Measurements from ENCODE around the gene EXD3.

EXD3 gene

DNA sequence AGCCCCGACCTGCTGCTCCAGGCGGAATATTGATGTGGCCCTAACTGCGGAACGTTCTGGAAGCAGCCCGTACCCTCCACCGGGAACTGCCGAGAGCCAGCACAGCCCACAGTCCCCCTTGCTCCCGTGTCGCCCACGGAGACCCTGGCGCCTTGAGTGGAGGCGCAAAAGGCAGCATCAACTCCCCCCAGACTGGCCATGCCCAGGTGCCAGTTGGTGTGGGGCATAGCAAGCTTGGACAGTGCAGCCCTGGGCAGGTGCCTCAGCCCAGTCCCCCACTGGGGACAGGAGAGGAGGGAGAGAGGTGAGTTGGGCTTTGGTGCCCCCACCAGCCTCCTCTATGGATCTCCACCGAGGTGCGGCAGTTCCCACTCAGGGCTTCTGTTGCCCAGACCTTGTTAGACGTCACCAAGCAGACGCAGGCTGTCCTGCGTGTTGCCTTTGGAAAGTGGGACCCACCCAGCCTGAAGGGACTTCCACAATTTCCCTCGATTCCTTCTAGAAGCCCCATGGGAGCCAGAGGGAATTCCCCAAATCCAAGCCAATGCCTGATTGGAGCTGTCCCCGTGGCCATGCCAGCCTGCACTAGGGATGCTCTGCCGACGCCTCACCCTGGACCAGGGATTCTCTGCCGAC lies 101.1 kb downstream of the EXD3 start:
- H3K4me3 ChIP-seq = no peak overlapping the region
- peaks cover 0 to 23% (median 13%) of the 10 kb centered on the region in 11 experiments; a peak in 16 of 22 replicates for H3K9me3 ChIP-seq (replicated peaks in 1 of 11)
- peak overlapping the region in 10 of 11 experiments; percentile 81 to 99 (median 96); a peak in 18 of 22 replicates for H3K4me2 ChIP-seq
- H3K9ac ChIP-seq = peak overlapping the region in 5 of 11 experiments; percentile 78 to 88 (median 81); a peak in 6 of 22 replicates
- no peak for TF ChIP-seq Cebpa-rat (IDR thresholded peaks at IDR 0.05)
- H3K27ac ChIP-seq = peak overlapping the region in 8 of 11 experiments; percentile 79 to 96 (median 88); a peak in 16 of 22 replicates
- peaks cover 52 to 66% (median 56%) of the 10 kb centered on the region in 10 experiments for H3K4me1 ChIP-seq
- no peaks in the 10 kb centered on the region for H4K20me1 ChIP-seq
- H3K36me3 ChIP-seq = peaks cover 0 to 14% (median 0%) of the 10 kb centered on the region in 11 experiments; a peak in 4 of 22 replicates
- H3K27me3 ChIP-seq = no peaks in the 10 kb centered on the region

DNA sequence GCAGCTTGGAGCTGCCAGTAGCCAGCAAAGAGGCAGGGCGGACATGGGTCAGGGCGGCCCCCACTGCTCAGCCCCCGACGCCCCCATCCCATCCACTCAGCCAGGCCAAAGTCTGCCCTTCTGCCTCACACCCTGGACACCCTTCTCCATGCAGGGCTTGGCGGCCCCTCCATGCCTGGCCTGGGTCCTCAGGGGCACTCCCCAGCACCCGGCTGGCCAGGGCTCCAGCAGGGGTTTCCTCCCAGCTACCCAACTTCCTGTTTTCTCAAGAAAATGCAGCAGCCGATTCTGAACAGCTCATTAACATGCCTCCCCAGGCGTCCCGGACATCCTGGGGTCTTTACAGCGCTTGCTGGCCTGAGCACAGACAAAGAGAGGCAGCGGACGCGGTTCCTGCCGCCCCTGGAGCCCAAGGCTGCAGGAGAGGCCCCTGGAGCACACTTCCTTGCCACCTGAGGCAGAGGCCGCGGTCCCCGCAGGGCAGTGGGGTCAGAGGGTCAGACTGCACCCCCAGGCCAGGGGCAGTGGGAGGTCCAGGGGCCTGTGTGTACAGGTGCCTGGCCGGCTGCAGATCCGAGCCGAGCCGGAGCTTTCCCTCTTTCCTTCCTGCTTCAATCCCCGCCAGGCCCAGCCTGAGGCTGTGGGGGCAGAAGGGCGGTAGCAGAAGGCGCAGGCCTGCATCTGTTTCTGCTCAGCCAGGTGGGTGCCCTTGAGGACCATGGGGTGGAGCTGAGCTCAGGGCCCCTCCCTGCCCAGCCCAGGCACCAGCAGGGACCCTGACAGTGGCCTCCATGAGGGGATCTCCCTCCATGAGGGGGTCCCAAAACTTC lies 102.2 kb downstream of the EXD3 start:
- Histone ChIP-seq H3K4me1 (peaks cover 55 to 63% (median 62%) of the 10 kb centered on the region in 10 experiments), H3K4me3 (peak overlapping the region in 8 of 10 experiments; percentile 28 to 63 (median 53); a peak in 14 of 20 replicates), H3K27me3 (peaks cover 0 to 8% (median 0%) of the 10 kb centered on the region in 11 experiments; a peak in 4 of 22 replicates), H3K9me3 (replicated peaks in 1 of 11) (peaks cover 0 to 20% (median 13%) of the 10 kb centered on the region in 11 experiments; a peak in 16 of 22 replicates), H3K4me2 (peak overlapping the region; percentile 81 to 99 (median 95)), H3K27ac (peak overlapping the region in 10 of 11 experiments; percentile 39 to 96 (median 86); a peak in 20 of 22 replicates), H3K36me3 (peaks cover 0 to 14% (median 0%) of the 10 kb centered on the region in 11 experiments; a peak in 4 of 22 replicates), H3K9ac (peak overlapping the region; percentile 54 to 88 (median 80); a peak in 21 of 22 replicates), H4K20me1 (no peaks in the 10 kb centered on the region)
- TF ChIP-seq Cebpa-rat (IDR thresholded peaks at IDR 0.05) = no peak

DNA sequence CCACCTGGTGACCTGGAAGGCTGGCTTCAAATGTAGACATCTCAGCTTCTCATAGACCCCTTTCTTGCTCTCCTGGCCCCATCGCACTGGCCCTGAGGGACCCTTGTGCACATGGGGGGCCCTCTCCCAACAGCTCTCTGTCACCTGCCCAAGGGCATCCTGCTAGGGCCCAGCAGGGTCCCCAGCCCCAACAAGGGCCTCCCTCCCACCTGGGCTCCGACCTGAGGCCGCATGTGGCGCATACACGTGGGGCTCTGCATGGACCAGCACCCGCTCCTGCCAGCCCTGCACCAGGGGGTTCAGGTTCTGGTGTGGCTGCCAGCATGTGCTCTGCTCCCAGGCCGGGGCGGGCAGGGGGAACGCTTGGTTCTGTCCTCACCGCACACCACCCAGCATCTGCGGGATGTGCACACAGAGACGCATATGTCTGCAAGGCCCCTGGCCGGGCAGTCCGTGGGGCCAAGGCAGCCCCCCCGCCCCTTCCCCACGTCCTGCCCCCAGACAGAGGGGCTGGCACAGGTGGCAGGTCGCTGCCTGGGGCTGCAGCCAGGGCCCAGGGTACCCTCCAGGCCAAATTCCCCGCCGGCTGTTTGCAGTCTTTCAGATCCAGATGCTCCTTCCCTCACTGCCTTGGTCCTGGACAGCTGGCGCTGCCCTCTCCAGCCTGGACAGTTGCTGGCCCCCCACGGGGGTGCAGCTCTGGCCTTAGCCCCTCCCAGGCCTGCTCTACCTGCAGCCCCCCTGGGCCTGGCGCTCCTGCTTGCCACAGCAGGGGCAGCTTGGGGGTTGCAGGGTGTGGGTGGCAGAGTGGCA lies 103.0 kb downstream of the EXD3 start:
- peak overlapping the region in 10 of 11 experiments; percentile 39 to 96 (median 86); a peak in 18 of 22 replicates for H3K27ac ChIP-seq
- peak overlapping the region in 7 of 10 experiments; percentile 28 to 63 (median 53); a peak in 10 of 20 replicates for H3K4me3 ChIP-seq
- H3K4me2 ChIP-seq = peak overlapping the region; percentile 81 to 99 (median 95)
- H4K20me1 ChIP-seq = no peaks in the 10 kb centered on the region
- peaks cover 0 to 8% (median 0%) of the 10 kb centered on the region in 11 experiments; a peak in 3 of 22 replicates for H3K36me3 ChIP-seq
- H3K27me3 ChIP-seq = peaks cover 0 to 8% (median 0%) of the 10 kb centered on the region in 11 experiments; a peak in 4 of 22 replicates
- H3K4me1 ChIP-seq = peaks cover 60 to 71% (median 69%) of the 10 kb centered on the region in 10 experiments
- peaks cover 0 to 20% (median 13%) of the 10 kb centered on the region in 11 experiments; a peak in 16 of 22 replicates for H3K9me3 ChIP-seq (replicated peaks in 1 of 11)
- no peak for TF ChIP-seq Cebpa-rat (IDR thresholded peaks at IDR 0.05)
- H3K9ac ChIP-seq = peak overlapping the region in 9 of 11 experiments; percentile 54 to 88 (median 81); a peak in 19 of 22 replicates

DNA sequence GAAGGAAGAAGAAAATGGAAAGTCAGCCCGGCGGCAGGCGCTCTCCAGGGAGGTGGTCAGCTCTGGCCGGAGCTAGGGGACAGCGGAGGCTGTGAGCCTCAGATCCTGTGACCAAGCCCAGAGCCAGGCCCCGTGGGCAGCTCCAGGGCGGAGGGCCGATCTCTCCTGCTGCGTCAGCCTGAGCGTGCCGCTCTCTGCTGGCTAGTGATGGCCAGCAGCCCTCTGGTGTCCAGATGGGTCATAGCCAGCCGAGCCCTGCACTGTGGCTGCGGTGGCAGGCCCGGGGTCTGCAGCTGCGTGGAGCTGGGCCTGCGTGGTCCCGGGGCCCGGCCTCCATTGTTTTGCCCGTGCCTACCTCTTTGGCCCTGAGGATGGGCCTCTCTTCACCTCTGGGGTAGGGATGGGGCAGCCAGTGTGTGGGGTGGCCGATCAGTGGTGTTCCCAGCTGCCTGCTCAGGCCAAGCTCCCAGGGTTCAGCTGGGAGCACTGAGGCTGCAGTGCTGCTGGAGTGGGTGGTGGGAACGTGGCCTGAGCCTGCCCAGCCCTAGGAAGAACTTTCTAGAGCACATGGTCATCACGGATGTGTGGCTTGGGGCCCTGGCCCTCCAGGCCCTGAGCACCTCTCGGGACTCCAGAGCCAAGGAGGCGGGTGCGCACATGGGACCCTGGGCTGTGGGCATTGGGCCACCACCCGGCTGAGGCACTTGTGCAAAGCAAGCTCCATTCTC lies 103.8 kb downstream of the EXD3 start:
- no peak for TF ChIP-seq Cebpa-rat (IDR thresholded peaks at IDR 0.05)
- Histone ChIP-seq H3K4me3 (no peak overlapping the region), H3K9ac (peak overlapping the region in 9 of 11 experiments; percentile 14 to 85 (median 43); a peak in 11 of 22 replicates), H3K4me2 (peak overlapping the region; percentile 81 to 99 (median 95)), H3K27me3 (peaks cover 0 to 8% (median 0%) of the 10 kb centered on the region in 11 experiments; a peak in 4 of 22 replicates), H3K4me1 (peaks cover 63 to 77% (median 75%) of the 10 kb centered on the region in 10 experiments), H3K36me3 (peaks cover 0 to 7% (median 0%) of the 10 kb centered on the region in 11 experiments; a peak in 3 of 22 replicates), H4K20me1 (no peaks in the 10 kb centered on the region), H3K27ac (peak overlapping the region in 8 of 11 experiments; percentile 31 to 96 (median 85); a peak in 11 of 22 replicates), H3K9me3 (replicated peaks in 1 of 11) (peaks cover 0 to 20% (median 13%) of the 10 kb centered on the region in 11 experiments; a peak in 16 of 22 replicates)

DNA sequence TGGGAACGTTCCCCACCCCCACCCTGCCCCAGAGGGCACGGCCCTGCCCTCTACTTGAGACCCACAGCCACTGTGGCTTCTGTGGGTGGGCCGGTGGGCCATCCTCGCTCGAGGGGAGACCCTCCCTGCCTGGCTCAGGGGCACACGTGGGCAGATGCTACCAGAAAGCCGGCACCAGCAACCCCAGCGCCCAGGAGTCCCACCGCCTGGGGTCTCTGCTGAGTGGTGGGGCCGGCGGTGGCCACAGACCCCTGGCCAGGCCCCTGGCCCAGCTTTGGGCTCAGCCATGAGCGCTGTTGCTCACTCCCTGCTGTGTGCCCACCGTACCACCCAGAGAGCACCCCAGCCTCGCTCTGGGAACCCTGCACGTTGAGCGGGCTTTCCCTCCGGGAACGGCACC lies 104.4 kb downstream of the EXD3 start:
- H3K9ac ChIP-seq = peak overlapping the region in 10 of 11 experiments; percentile 14 to 85 (median 40); a peak in 11 of 22 replicates
- H3K36me3 ChIP-seq = peaks cover 0 to 2% (median 0%) of the 10 kb centered on the region in 11 experiments; a peak in 2 of 22 replicates
- H4K20me1 ChIP-seq = no peaks in the 10 kb centered on the region; a peak in 1 of 22 replicates
- peaks cover 63 to 83% (median 81%) of the 10 kb centered on the region in 10 experiments for H3K4me1 ChIP-seq
- H3K4me3 ChIP-seq = no peak overlapping the region
- H3K9me3 ChIP-seq (replicated peaks in 1 of 11) = peaks cover 0 to 14% (median 9%) of the 10 kb centered on the region in 11 experiments; a peak in 16 of 22 replicates
- peaks cover 0 to 8% (median 0%) of the 10 kb centered on the region in 11 experiments; a peak in 4 of 22 replicates for H3K27me3 ChIP-seq
- TF ChIP-seq Cebpa-rat (IDR thresholded peaks at IDR 0.05) = no peak
- H3K27ac ChIP-seq = peak overlapping the region in 8 of 11 experiments; percentile 28 to 96 (median 54); a peak in 11 of 22 replicates
- peak overlapping the region; percentile 81 to 99 (median 95) for H3K4me2 ChIP-seq

DNA sequence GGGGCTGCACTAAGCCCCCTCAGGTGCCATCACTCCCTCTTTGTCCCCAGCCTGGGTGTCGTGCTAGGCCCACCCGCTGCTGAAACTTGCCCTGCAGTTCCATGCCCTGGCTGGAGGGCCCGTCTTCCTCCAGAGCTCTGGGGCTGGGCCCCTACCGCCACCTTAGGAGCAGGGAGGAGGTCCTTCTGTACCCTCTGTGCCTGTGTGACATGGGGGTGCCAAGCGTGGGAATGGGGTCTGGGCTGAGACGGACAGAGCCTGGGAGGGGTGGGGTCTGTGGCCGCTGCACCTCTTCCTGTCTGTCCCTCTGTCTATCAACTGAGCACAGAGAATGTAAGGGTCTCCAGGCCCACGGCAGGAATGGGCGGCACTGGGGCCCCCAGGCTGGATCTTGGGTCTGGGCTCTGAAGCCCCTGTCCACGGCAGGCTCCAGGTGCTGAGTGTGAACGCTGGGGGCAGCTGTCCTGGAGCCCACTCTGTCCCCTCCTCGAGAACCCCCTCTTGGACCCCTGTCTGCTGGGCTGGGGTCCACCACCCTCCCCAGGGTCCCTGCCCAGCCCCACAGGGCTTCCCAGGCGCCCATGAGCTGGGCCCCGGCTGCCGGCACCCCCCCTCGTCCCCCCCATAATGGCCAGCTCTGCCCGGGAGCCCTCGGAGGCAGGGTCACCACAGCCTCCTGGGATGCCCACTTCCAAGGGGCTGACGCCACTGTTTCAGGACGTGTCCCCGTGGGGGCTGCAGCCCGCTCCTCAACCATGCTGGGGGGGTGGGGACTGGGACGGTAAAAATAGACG lies 105.0 kb downstream of the EXD3 start:
- peak overlapping the region in 6 of 11 experiments; percentile 29 to 96 (median 71); a peak in 7 of 22 replicates for H3K27ac ChIP-seq
- H3K27me3 ChIP-seq = peaks cover 0 to 8% (median 0%) of the 10 kb centered on the region in 11 experiments; a peak in 4 of 22 replicates

More for the DNA sequence above, 105.0 kb downstream of the EXD3 start:
- H3K4me2 ChIP-seq = peak overlapping the region; percentile 81 to 99 (median 95)
- no peaks in the 10 kb centered on the region; a peak in 2 of 22 replicates for H4K20me1 ChIP-seq
- no peak for TF ChIP-seq Cebpa-rat (IDR thresholded peaks at IDR 0.05)
- no peak overlapping the region for H3K4me3 ChIP-seq
- no peaks in the 10 kb centered on the region for H3K36me3 ChIP-seq
- peak overlapping the region in 5 of 11 experiments; percentile 14 to 85 (median 78); a peak in 9 of 22 replicates for H3K9ac ChIP-seq
- H3K9me3 ChIP-seq (replicated peaks in 1 of 11) = peaks cover 0 to 11% (median 6%) of the 10 kb centered on the region in 11 experiments; a peak in 14 of 22 replicates
- peaks cover 63 to 89% (median 87%) of the 10 kb centered on the region in 10 experiments for H3K4me1 ChIP-seq
